HG03342 (cell line): ENCODE results near the gene CADM1.

Source experiments
- ATAC-seq: cut with Tn5 transposase; IDR thresholded peaks from one replicate; pipeline ENCODE4 v1.9.1; 2021; ENCODE audit warnings: mild to moderate bottlenecking, moderate library complexity; ENCODE audit not compliant: unreplicated experiment

Gene CADM1

DNA sequence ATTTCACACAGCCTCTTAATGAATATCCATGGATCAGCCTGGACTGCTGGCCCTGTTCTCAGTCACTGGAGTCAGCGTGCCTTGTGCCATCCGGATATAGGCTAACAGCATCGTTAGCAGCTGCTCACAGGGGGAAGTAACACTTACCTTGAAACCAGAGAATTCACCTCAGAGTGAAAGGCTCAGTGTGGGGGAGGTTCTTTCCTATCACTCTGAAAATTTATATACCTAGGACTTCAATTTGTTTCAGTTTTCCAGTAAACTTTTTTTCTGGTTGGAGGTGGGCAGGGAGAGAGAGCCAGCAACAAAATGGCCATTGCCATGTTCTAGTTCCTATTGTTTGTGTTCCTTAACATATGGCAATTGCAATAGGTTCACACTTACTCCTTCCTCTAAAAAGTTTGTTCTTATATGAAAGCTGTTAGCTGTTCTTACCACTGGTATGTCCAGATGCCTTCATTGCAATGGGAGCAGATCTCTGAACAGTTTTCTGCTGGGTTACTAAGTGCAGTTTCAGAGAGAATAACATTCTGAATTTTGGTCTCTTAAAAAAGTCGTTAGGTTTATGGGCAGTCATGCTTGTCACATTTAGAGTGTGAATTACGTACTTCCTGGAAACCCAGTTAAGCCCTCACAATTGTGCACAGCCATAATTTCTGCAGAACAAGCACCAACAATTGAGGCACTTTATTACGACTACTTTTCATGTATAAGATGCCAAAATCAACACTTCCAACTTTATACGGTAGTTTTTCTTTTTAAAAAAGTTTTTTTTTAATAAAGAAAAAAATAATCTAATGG lies 247.6 kb downstream of the CADM1 start:
- peak; percentile 80 for ATAC-seq

DNA sequence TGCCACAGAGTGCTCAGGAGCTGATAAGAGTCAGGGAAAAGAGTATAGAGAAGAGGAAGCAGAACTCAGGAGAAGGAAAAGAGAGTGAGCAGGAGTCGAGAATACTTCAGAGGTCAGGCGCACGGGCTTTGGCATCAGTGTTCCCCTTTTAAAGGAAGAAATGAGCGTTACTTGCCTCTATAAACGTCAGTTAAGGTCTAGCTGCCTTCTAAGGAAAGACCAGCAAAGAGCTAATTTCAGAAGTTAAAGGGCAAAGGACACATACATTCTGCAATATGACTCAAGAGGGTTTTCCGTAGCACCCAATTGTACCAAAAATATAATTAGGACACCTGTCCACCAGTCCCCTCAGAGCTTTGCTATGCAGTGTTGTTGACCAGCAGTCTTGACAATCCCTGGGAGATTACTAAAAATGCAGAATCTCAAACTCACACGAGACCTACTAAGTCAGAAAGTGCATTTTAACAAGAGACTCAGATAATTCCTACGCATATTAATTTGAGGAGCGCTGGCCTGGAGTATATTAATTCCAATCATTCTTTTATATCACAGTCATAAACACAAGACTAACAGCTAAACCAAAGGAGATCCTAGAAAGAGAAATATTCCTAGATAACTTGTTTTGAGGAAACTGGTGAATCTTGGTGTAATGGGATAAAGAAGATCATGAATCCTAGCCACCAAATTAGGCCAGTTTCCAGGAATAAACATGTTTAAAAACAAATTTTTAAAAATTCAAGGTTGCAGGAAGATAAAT lies 249.0 kb downstream of the CADM1 start:
- ATAC-seq: no peak

DNA sequence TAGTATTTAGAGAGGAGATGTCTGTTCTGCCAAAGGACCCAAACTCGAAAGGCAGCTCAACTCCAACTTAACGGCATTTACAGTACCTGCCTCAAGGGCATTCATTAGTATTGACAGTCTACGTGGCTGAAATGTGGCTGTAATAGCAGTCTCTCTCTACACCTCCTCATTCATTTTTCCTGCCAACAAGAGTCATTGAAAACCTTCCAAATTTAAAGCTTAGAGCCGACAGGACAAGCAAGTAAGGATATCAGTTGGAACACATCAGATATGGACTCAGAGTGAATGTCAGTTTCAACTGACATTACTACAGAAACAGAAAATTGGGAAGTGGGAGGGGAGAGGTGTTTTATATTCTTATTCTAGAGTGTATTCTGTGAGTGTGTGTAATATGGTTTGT lies 253.1 kb downstream of the CADM1 start:
- no peak for ATAC-seq

DNA sequence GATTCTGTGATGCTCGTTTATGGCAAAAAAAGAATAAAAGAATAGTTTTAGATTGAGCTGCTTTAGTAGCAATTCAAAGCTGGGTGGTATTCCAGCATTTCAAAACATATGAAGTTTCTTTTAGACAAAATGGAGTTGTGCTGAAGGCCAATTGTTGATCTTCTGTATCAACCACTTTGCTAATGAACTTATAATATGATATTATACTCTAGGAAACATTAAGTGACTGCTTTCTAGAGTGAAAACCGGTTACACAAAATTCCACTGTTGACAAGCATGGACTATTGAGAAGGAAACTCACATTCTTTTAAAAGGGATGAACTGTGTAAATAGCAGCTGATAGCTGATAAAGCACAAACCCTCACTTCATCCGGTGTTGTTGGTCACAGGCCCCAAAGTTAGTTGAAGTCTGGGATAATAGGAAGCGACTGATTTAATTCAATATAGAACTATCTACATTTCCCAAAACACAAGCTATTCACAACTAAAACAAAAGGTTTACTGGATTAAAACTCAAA lies 255.1 kb downstream of the CADM1 start:
- ATAC-seq: no peak

DNA sequence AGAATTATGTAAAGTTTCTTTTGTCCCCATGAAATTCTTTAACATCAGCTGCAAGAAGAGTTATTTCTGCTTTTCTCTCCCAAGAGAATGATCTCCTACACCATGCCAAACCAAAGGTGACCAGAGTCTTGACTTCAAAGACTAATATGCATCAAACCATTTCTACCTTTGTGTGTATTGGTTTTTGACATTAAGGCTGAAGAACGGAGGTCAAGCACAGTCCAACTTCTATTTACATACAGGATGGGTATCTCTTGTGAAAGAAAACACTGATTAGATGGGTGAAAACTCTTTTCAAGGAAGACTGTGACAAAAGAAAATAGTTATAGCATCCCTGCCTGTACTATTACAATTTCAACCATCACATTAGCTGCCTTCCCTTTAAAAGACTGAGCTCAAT lies 256.3 kb downstream of the CADM1 start:
- ATAC-seq: no peak

DNA sequence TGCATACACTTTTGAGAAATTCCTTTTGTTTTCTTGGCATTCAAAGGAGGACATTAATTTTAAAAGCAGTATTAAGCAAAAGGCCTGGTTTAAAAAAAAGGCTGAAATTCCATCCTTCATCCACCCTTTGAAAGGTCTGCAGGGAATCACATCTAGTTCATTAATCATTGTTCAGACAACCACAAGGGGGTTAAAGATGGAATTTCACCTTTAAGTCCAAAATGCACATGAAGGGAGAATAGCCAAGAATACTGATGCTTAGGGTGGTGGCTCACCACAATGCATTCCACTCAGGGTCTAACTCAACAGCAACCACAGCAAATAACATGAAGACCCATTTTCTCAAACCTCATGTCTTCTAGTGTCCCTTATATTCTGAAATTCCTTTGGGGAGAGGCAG lies 256.9 kb downstream of the CADM1 start:
- ATAC-seq: no peak

DNA sequence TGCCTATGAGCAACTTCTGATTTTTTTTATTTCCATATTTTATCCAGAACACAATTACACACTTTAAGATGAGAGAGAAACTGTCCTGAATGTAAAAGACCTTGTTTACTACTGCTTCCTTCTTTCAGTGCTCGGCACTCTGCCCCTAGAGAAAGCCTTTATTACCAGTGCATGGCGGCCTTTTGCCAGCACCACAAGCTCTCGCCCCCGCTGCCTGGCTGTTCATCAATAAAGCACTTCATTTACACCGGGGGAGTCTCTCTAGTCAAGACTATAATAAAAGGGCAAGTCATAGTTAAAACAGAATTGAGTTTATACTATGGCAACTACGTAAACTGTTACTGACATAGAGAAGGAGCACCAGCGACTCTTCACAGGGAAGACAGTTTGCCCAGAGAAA lies 259.5 kb downstream of the CADM1 start:
- ATAC-seq: no peak

DNA sequence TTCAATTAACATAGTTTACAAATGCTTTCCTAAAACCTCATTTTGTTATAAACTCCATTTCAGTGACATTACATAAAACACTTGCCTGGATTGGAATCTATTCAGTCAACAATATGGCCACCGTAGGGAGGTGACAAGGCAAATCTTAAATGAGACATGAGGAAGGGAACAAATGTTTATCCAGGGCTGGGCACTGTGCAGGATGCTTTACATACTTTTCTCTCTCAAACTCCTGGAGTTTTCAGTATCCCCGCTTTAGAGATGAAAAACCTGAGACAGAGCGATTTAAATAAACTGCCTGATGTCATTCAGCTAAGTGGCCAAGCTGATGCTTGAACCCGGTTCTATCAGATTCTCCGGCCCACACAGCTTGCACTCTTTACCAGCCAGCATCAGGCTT lies 259.9 kb downstream of the CADM1 start:
- no peak for ATAC-seq

DNA sequence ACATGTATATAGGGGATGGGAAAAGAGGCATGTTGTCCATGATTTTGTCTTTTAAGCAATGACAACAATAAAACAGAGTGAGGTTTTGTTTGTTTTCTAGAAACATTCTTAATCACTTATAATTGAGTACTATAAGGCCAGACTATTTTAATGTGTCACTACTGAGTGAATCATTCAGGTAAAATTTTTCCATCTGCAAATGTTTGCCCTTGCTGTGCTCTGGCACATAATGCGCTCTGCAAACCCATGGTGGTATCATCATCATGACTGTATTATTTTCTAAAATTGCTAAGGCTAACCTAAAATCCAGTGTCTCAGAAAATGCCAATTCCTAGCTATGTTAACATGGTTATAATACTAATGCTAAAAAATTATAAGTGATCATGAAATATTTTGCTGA lies 261.2 kb downstream of the CADM1 start:
- ATAC-seq: no peak

DNA sequence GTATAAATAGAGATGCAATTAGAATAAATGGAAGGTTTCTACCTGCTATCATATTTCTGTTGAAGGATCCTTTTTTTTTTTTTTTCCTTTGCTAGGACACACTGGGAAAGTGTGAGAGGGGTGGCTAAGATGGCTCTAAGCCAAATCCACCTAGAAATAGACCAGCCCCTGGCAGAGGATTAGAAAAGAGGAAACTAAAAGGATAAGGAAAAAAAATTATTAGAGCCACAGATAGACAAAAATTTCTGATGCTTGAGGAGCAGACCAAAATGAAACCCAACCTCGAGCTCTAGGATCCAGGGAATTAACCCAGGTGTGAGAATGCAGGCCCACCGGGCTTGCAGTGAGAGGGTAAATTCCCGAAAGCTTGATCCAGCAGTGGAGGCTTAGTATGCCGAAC lies 262.3 kb downstream of the CADM1 start:
- no peak for ATAC-seq

DNA sequence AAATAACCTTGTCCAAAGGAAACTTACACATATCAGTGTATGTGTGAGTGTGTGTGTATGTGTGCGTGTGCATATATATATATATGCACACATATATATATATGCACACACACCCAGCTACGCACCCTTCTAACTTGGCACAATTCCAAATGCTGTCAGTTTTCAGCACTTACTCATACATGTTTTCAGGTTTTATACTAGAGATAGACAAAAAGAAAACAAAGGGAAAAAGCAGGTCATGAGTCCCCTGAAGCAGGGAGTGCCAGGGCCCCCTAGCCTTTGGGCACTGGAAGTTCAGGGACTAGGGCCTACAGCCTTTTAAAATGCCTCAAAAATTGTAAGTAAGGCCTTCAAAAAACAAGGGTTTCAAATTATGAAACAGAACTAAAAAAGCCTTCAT lies 265.4 kb downstream of the CADM1 start:
- ATAC-seq: no peak

DNA sequence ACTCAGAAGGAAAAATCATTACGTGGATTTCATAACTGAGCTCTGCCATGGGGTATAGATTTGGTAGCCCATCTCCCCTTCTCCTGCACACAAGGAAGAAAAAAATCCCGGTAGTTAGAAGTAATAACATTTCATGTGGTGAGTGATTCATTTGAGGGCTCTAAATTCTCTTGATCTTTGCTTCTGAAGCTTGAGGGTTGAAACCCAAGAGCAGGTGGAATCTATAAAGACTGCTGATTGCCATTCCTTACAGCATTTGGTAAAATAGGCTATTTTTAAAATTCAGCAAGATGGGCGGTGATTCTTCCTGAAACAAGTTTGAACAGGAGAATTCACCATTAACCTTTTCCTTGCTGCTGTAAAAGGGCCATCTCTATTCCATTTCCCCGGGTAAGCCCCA lies 266.1 kb downstream of the CADM1 start:
- ATAC-seq: no peak

DNA sequence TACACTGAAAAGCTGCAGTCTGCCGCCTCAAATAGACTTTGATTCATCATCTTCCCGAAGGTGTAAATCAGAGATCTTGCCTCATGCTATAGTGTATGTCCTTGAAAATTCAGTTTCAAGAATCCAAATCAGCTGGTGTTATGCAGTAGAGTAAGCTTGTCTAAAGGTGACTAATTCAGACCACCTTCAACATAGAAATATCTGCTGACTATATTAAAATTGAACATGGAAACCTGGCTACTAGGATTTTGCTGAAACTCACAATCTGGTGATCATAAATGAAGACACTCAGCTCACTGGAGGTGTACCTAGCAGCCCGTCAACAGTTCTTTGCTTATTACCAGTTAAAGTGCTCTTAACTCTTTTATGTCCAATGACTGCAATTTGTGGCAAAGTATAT lies 266.6 kb downstream of the CADM1 start:
- ATAC-seq: no peak

DNA sequence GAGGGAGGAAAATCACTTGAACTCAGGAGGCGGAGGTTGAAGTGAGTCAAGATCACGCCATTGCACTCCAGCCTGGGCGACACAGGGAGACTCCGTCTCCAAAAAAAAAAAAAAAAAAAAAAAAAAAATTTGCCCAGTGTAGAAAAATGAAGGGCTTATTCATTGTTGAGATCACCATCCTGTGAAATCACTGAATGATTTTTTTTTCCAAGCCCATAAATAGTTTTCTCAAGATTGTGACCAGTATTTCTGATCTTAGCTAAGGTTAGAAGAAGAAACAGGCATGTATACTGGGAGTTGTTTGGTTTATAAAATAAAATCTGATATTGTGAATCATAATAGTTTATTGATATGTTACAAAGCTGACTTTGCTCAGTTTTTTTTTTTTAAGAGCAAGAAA lies 269.4 kb downstream of the CADM1 start:
- ATAC-seq: no peak

DNA sequence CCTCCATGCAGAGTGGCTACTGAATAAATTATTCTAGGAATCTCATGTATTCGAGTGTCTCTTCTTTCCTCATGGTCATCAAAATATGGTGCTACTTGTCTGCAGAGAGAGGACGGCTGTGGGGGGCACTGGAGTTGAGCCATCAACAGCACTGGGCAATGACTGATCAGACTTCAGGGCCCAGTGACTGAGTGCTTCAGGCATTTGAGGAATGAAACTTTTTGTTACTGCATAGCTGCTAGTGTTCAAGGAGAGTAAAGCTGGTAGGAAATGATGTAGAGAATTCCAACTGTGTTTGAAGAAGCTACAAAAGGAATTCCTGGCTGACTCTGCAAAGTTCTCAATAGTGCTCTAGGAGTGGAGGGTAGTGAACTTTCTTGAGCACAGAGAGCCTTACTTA lies 277.7 kb downstream of the CADM1 start:
- no peak for ATAC-seq

DNA sequence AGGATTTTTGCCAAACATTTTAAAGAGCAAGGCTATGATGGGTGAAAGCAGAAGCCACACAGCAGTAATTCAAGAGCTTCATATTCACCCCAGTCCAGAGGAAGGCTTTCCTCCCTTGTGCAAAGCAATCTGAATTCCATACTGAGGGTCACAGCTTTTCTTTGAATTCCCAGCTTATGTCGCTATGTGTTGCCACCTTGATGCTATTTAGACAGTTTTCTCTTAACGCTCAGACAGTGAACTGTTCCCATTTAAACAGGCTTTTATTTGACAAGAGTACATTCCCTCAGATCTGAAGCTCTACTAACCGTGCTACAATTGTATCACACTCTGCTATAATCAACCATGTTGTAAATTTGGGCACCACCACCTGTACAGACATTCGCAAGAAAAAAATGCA lies 279.7 kb downstream of the CADM1 start:
- no peak for ATAC-seq

DNA sequence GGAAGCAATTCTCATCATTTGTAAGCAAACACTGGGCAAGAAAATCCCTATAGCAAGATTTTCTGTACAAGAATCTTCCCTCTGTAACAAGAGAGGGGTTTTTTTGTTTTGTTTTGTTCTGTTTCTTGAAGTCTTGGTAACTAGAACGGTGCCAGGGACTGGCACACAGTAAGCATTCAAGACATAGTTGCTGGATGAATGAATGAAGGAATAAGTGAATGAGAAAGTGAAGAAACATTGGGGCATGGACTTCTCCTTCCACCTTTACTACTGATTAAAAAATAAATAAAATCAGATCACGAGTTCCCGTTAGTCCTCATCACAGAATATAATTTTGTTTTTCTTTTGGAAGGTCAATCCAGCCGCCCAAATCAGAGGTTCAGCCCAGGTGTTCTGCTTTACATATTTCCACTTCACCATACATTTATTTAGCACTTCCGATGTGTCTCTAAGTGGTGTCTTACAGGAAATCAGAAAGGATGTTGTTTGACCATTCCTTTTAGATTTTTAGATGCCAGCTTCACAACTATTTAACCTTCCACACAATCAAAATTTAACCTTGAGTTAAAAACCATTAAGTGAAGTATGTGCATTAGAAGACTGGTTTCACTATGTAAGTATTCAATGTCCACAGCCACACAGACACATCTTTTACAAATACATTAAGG lies 281.2 kb downstream of the CADM1 start:
- ATAC-seq: peak; percentile 43

DNA sequence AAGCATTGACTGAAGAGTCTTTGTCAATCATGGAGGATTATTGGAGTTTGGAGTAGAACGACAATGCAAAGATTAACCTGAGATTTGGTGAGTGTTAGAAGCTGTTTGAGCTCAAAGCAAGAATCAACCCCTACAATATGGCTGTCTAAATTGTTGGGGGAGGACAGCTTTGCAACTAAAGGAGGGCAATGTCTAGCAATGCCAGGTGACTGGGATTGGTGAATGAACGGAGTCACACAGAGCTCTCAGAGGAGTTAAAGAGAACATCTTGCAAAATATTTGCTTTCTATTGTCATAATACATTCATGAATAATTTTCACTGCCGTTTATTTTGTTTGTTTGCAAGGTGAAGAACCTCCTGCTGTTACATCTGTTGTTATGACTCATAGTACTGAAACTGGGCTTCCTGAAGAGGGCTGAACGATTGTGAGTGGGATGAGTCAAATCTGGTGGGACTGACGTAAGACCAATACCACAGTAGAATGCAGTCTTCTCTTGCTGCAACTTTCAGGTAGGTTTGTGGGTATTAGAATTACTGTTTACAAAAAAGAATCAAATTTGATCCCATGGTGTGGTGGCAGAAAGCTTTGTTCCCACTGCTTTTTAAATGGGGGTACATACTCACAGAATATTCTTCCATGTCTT lies 281.9 kb downstream of the CADM1 start:
- ATAC-seq: peak; percentile 97

DNA sequence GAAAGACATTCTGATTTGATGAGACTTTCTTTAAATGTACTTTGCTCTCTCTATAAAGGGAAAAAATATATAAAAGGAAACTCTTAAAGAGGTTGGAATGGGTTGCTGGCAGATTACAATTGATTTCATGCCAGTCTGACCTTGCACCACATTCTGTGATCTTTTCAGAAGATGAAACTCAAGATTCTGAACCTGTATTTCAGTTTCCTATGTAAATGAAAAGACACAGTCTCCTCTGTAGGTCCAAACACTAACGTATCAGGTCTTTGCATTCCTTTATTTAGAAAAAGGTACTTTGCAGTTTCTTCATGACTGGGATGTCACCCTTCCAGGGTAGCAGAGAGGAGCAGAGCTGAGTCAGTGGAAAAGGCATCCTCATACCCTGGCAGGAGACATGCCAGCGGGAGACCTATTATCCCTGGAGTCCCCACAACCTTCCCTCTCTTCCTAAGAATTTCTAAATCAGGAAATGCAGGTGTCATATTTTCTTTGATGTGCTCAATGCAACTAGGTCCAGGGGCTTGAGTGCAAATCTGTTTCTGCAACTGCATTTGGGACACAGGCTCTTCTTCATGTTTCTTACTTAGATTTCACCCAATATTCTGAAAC lies 282.6 kb downstream of the CADM1 start:
- ATAC-seq: no peak

DNA sequence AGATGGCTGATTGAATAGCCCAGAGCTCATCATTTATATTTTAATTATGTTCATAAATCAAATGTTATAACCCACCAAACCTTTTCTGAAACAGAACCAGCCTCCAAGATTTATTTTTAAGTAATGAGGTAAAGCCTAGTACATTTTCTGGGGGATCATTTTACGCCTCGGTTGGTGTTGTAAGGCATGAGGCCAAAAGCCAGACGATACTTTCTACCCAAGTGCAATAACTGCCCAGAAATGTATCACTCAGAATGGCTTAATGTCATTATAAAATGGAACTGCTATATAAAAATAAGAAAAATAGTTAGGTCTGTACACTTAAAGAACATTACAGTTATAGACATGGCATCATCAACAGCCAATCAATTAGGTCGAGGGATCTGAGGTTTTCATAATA lies 283.3 kb downstream of the CADM1 start:
- no peak for ATAC-seq

DNA sequence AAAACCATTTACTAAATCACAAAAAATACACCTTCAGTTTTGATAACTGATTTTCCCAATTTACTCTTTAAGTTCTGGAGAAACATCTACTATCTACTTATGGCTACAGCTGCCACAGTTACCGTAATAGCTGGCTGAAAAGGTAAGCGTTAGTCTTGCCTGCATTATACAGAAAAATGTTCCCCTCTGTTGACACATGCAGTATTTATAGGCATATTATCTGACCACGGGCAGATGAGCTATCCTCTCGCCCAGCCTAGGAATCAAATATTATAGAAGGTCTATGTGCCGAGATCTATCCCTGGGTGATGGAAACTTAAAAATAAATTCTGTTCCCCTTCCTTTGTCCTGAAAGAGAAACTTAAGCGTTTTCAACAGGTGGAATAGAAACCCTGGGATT lies 283.8 kb downstream of the CADM1 start:
- no peak for ATAC-seq
